RWPE2 (cell line): ENCODE results near the gene STARD5.

Experiments used
- ATAC-seq: fragments of 200-7000 bp; cut with Tn5 transposase; 3 replicates; pipeline ENCODE4 v1.9.1; 2021; ENCODE audit warnings: low read depth
- DNase-seq: peaks from one replicate; pipeline ENCODE4 v3.0.0-alpha.2; 2020; ENCODE audit warnings: low spot score
- H3K27ac ChIP-seq: fragments of 450-650 bp; 2 replicates; pipeline ENCODE4 v1.5.1; 2017; ENCODE audit warnings: mild to moderate bottlenecking; ENCODE audit not compliant: poor library complexity, severe bottlenecking
- H3K27me3 ChIP-seq: fragments of 250-450 bp; sonication (Bioruptor Pico); 2 replicates; pipeline ENCODE4 v1.5.1; 2021; ENCODE audit warnings: mild to moderate bottlenecking, moderate library complexity; ENCODE audit not compliant: insufficient read depth, poor library complexity, severe bottlenecking
- H3K36me3 ChIP-seq: fragments of 250-450 bp; sonication (Bioruptor Pico); 2 replicates; pipeline ENCODE4 v1.5.1; 2020; ENCODE audit warnings: low read depth, mild to moderate bottlenecking, moderate library complexity
- H3K4me1 ChIP-seq: fragments of 250-450 bp; sonication (Bioruptor Pico); 2 replicates; pipeline ENCODE4 v1.5.1; 2021; ENCODE audit warnings: mild to moderate bottlenecking, moderate library complexity; ENCODE audit not compliant: insufficient read depth, poor library complexity, severe bottlenecking
- H3K4me3 ChIP-seq: fragments of 250-450 bp; sonication (Bioruptor Pico); 2 replicates; pipeline ENCODE4 v1.5.1; 2021; ENCODE audit warnings: mild to moderate bottlenecking, moderate library complexity; ENCODE audit not compliant: severe bottlenecking
- H3K9me3 ChIP-seq: fragments of 250-450 bp; sonication (Bioruptor Pico); 2 replicates; pipeline ENCODE4 v1.5.1; 2021; ENCODE audit warnings: mild to moderate bottlenecking, moderate library complexity; ENCODE audit not compliant: severe bottlenecking
- TF ChIP-seq, protein P1 (sequence below): fragments of 450-650 bp; IDR thresholded peaks from one replicate; pipeline ENCODE4 v1.5.1; 2017; ENCODE audit warnings: mild to moderate bottlenecking, moderate library complexity; ENCODE audit not compliant: poor library complexity, severe bottlenecking

STARD5 gene

DNA sequence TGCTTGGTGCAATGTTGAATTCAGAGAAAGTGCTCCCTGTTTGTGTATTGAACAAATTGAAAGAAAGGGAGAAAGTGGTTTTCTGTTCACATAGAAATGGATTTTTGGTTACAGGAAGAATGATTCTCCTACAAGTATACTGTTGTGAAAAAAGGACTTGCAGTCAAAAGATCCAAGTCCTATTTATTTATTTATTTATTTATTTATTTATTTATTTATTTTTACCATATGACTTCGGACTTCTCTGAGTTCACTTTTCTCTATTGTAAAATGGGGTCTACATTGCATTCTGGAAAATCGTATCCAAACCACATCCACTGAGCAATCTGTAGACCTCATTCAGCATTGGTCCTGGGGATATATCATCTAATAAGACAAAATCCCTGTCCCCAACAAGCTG, 46.1 kb downstream of the STARD5 start:
- H3K4me1 ChIP-seq, result peaks cover 16% of the 10 kb centered on the region
- ATAC-seq (no peak), DNase-seq (no peak)
- no peaks in the 10 kb centered on the region for H3K9me3 ChIP-seq
- H3K27ac ChIP-seq, result no peak overlapping the region
- no peaks in the 10 kb centered on the region for H3K36me3 ChIP-seq
- H3K4me3 ChIP-seq, result no peak overlapping the region
- no peaks in the 10 kb centered on the region for H3K27me3 ChIP-seq
- TF ChIP-seq, protein P1, sequence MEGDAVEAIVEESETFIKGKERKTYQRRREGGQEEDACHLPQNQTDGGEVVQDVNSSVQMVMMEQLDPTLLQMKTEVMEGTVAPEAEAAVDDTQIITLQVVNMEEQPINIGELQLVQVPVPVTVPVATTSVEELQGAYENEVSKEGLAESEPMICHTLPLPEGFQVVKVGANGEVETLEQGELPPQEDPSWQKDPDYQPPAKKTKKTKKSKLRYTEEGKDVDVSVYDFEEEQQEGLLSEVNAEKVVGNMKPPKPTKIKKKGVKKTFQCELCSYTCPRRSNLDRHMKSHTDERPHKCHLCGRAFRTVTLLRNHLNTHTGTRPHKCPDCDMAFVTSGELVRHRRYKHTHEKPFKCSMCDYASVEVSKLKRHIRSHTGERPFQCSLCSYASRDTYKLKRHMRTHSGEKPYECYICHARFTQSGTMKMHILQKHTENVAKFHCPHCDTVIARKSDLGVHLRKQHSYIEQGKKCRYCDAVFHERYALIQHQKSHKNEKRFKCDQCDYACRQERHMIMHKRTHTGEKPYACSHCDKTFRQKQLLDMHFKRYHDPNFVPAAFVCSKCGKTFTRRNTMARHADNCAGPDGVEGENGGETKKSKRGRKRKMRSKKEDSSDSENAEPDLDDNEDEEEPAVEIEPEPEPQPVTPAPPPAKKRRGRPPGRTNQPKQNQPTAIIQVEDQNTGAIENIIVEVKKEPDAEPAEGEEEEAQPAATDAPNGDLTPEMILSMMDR, result no peak

DNA sequence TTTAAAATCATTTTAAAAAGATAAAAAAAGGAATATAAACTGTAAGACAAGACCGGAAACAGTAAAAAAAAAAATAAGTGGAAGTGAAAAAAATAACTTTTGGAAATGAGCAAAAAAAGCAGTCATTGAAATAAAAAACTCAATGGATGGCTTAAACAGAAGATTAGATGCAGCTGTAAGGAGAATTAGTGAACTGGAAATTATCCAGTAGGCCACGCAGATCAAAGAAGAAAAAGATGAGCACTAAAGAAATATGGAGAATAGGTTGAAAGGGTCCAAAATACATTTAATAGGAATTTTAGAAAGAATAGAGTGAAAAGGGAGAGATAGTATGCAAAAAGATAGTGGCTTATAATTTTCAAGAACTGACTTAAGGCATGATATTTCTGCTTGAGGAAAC, 47.0 kb downstream of the STARD5 start:
- Histone ChIP-seq H3K27ac (no peak overlapping the region), H3K9me3 (no peaks in the 10 kb centered on the region), H3K4me1 (peaks cover 16% of the 10 kb centered on the region), H3K27me3 (no peaks in the 10 kb centered on the region), H3K4me3 (no peak overlapping the region), H3K36me3 (no peaks in the 10 kb centered on the region)
- TF ChIP-seq, protein P1, result no peak
- no peak for DNase-seq
- ATAC-seq, result no peak

DNA sequence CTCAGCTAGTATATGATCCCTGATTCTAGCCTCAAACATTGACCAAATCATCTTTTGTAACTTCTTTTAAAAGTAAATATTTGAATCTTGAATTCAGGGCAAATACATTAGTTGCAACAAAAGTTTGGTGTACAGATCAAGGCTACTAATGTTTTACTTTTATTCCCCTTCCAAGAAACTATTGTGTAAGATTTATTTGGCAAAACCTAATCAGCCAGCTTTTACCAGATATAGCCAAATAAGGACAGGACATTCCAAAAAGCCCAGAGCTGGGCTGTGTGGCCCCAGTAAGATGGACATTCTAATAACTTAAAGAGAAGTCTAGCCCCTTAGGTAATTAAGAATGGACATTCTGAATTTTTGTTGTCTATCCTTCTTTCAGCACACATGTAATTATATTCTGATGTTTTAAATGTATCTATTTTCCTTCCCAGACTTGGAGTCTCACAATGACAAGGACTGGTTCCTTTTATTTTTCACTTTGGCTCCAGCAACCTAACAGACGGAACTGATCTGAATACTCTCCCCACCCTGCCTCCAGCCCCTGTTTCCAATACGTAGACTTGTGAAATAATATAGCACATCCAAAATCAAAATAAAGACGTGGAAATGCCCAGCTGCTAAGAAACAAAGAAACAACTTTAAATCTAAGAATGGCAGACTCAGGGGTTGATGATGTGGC, 48.1 kb downstream of the STARD5 start:
- no peak for ATAC-seq

DNA sequence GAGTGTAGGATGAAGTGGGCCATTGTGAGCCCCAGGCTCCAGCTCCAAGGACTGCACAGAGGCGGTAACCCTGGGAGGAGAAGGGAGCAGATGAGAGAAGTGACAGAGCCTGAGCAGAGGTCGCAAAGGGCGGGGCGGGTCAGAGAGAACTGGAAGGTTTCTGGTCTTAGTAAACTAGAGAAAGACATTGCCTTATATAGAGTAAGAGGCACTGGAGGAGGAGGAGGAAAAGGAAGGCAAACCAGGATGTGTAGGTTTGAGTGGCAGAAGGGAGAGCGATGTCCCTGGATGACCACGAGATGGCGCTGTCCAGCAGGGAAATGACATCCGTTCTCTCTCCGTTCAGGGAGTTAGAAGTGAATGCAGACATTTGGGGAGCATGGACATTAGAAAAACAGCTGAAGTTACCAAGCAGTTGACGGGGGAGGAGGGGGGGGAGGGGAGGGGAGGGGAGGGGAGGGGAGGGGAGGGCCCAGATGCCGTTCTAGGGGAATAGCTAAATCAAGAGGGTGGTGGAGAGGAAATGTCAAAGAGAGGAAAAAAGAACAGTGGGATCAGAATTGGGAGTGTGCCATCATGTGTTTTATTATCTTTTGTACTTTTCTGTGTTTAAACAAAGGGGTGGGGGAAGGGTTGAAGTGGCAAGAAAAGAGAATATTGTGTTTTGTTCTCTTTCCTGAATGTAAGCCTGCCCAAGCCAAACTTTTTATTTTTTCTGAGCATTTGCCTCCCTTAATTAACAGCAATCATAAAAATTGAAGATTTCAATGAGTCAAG, 48.8 kb downstream of the STARD5 start:
- ATAC-seq (peak; percentile 85), DNase-seq (no peak)
- H3K36me3 ChIP-seq, result no peaks in the 10 kb centered on the region
- H3K27me3 ChIP-seq, result no peaks in the 10 kb centered on the region
- no peak overlapping the region for H3K27ac ChIP-seq
- no peak overlapping the region for H3K4me3 ChIP-seq
- no peaks in the 10 kb centered on the region for H3K9me3 ChIP-seq
- H3K4me1 ChIP-seq, result peaks cover 14% of the 10 kb centered on the region
- TF ChIP-seq, protein P1, result peak; percentile 82

More for the DNA sequence above, 48.1 kb downstream of the STARD5 start:
- TF ChIP-seq, protein P1, result no peak
- no peaks in the 10 kb centered on the region for H3K27me3 ChIP-seq
- DNase-seq, result peak; percentile 17
- H3K9me3 ChIP-seq, result no peaks in the 10 kb centered on the region
- H3K27ac ChIP-seq, result no peak overlapping the region
- no peaks in the 10 kb centered on the region for H3K36me3 ChIP-seq
- no peak overlapping the region for H3K4me3 ChIP-seq
- peaks cover 17% of the 10 kb centered on the region for H3K4me1 ChIP-seq

DNA sequence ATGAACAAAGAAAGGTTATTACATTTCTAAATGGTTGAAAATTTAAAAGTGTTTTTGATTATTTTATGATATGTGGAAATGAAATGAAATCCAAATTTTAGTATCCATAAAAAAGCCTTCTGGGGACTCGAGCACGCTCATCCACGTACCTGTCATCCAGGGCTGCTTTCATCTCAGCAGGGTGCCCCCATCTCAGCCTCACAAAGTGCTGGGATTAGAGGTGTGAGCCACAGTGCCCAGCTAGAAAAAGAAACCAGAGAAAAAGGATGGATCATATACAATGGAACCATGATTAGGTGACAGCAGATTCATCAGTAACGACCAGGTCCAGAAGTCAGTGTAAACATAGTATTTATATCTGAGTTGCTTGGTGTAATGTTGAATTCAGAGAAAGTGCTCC, 49.7 kb downstream of the STARD5 start:
- Histone ChIP-seq H3K4me1 (peaks cover 7% of the 10 kb centered on the region), H3K36me3 (no peaks in the 10 kb centered on the region), H3K9me3 (no peaks in the 10 kb centered on the region), H3K27me3 (no peaks in the 10 kb centered on the region), H3K27ac (no peak overlapping the region), H3K4me3 (no peak overlapping the region)
- ATAC-seq (no peak), DNase-seq (no peak)
- TF ChIP-seq, protein P1, result no peak
